HepG2 (cell line): ENCODE measurements around the gene MMP25. TPM values are rescaled to one million over a fixed set of nuclear protein-coding genes. Genes with fewer than 3 reads are reported as not detected.

Experiments
- CAMTA2 ChIP-seq: sonication (generic); formaldehyde crosslinking; IDR thresholded peaks from 2 replicates; pipeline ENCODE4 v1.4.0; 2020; ENCODE audit warnings: mild to moderate bottlenecking, missing genetic modification reagents, borderline replicate concordance
- HDAC2 ChIP-seq: sonication (generic); formaldehyde crosslinking; IDR thresholded peaks from 2 replicates; pipeline ENCODE4 v1.4.0; 2020; ENCODE audit warnings: missing genetic modification reagents
- HNRNPUL1 ChIP-seq: fragments of 200-400 bp; formaldehyde crosslinking; IDR thresholded peaks from 2 replicates; pipeline ENCODE4 v1.6.1; 2017; ENCODE audit warnings: low read depth, mild to moderate bottlenecking, low read length, moderate library complexity
- KDM2A ChIP-seq: sonication (generic); formaldehyde crosslinking; IDR thresholded peaks from 2 replicates; pipeline ENCODE4 v1.4.0; 2020; ENCODE audit warnings: low read depth, missing genetic modification reagents, borderline replicate concordance
- ONECUT2 ChIP-seq: sonication (generic); formaldehyde crosslinking; IDR thresholded peaks from 2 replicates; pipeline ENCODE4 v1.4.0; 2020; ENCODE audit warnings: missing genetic modification reagents
- SNAPC4 ChIP-seq: sonication (generic); formaldehyde crosslinking; IDR thresholded peaks from 2 replicates; pipeline ENCODE4 v1.4.0; 2020; ENCODE audit warnings: mild to moderate bottlenecking, missing genetic modification reagents
- SSRP1 ChIP-seq: IDR thresholded peaks from 2 replicates; pipeline ENCODE4 v1.6.1; 2016; ENCODE audit warnings: control low read depth
- TFAP4 ChIP-seq: sonication (generic); IDR thresholded peaks from 2 replicates; pipeline ENCODE4 v1.6.1; 2016; ENCODE audit warnings: low read depth, borderline replicate concordance
- ZBTB7A ChIP-seq: sonication (generic); formaldehyde crosslinking; IDR thresholded peaks from 2 replicates; pipeline ENCODE4 v1.8.0; 2022; ENCODE audit warnings: mild to moderate bottlenecking, missing genetic modification reagents
- ZMYM4 ChIP-seq: sonication (generic); formaldehyde crosslinking; IDR thresholded peaks from 2 replicates; pipeline ENCODE4 v1.8.1; 2023; ENCODE audit warnings: mild to moderate bottlenecking, missing genetic modification reagents
- ZNF292 ChIP-seq: sonication (generic); formaldehyde crosslinking; IDR thresholded peaks from 2 replicates; pipeline ENCODE4 v1.8.1; 2022; ENCODE audit warnings: mild to moderate bottlenecking, low read depth, missing genetic modification reagents, borderline replicate concordance
- ZNF646 ChIP-seq: sonication (generic); formaldehyde crosslinking; IDR thresholded peaks from 2 replicates; pipeline ENCODE4 v1.9.0; 2021; ENCODE audit warnings: mild to moderate bottlenecking, missing genetic modification reagents
- ZNF800 ChIP-seq: sonication (generic); formaldehyde crosslinking; IDR thresholded peaks from 2 replicates; pipeline ENCODE4 v1.4.0; 2020; ENCODE audit warnings: missing genetic modification reagents
- polyA plus RNA-seq, 8 experiments: library from polyadenylated mRNA; depleted of rRNA in 3 of 8; stranded (reverse) in 7 of 8; unstranded in 1 of 8; fragments of >200 nt; fragmentation: Illumina TruSeq in 4 of 8; extraction: Trizol in 4 of 8; gene quantifications; 2 replicates each; pipeline versions ENCODE4 v1.2.1 to v1.2.3, GENCODE V29; 2011 to 2016; ENCODE audit warnings: low read depth in 4 of 8, missing spikeins in 1 of 8, mixed read lengths in 1 of 8; ENCODE audit not compliant: insufficient read depth in 1 of 8
- total RNA-seq, 5 experiments: library from RNA; depleted of rRNA; stranded (reverse); fragments of >200 nt; fragmentation: Illumina TruSeq; extraction: Trizol; gene quantifications; 2 replicates each; pipeline ENCODE4 v1.2.3, GENCODE V29; 2016; ENCODE audit warnings: low read depth in 1 of 5

The MMP25 gene
- total and polyA plus RNA-seq, 2 of the 13 experiments (the other 11 are each of a cell fraction or from before 2014, with no cell fraction given), result 0.04 to 0.08 TPM

GRCh38 chr16:3087243-3088235 lies 41.2 kb downstream of the MMP25 start (continued):
- TF ChIP-seq ZNF800 (CRISPR knock-in tag) (no peak), HDAC2 (peak; percentile 38; the same call in 1 of the 2 replicates), ONECUT2 (CRISPR knock-in tag) (no peak), ZNF292 (CRISPR knock-in tag) (no peak), ZMYM4 (CRISPR knock-in tag) (no peak), SNAPC4 (CRISPR knock-in tag) (no peak), ZNF646 (CRISPR knock-in tag) (no peak), CAMTA2 (CRISPR knock-in tag) (no peak), HNRNPUL1 (no peak), SSRP1 (no peak), ZBTB7A (peak; percentile 15; the same call in 1 of the 2 replicates), TFAP4 (peak; percentile 74; the same call in 1 of the 2 replicates), KDM2A (CRISPR knock-in tag) (peak; percentile 38)
